A549 treated with CORT108297 at 1 μM for 4 hours (cell line): ENCODE measurements around the gene KLF18. TPM values are rescaled to one million over a fixed set of nuclear protein-coding genes. Genes with fewer than 3 reads are reported as not detected.

Source experiments
- total RNA-seq: library from RNA; stranded (reverse); fragments of 200-300 nt; extraction: Qiagen RNA extraction; gene quantifications from 5 replicates; pipeline ENCODE4 v1.2.3, GENCODE V29; 2022

The KLF18 gene
- 0.02 to 0.03 TPM in 2 of 5 replicates, not detected in the others for total RNA-seq

DNA sequence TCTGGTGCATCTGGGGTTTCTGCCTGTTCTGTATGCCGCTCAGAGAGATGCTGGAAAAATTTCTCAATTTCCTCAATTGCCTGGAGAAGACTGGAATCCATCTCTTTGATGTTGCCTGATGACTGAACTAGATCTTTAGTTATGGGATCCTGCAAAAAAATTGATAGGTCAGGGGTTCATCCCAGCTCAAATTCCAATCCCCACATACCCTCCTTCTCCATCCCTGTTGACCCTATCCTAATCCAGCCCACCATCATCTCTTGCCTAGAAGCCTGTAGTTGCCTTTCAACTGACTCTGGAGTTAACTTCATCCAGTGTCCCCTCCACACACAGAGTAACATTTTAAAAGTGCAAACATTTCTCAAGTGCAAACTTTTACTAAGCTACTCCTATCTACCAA is at the start of gene KLF18:
Gene KLF18, minus strand, starts transcription at position 101 of the 400 bp plus-strand sequence. Its CDS starts 0 bp downstream, at position 101.

DNA sequence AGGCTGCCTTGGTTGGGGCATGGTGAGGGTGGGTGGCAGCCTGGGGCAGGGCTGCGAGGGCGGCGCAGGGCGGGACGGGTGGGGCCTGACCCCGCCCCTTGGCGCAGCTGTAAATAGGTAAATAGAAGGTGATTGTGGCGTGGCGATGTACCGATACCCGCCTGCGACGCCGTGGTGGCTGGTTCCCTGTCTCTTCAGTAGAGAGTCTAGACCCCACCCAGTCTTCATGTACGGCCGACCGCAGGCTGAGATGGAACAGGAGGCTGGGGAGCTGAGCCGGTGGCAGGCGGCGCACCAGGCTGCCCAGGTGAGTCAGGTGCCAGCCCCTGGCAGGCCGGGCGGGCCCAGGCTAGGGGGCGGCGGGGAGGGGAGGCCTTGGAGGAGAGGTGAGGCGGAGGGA is 22.7 kb downstream of the KLF18 start, which contains the start of gene KLF17:
Gene KLF17, plus strand, starts transcription at position 140 of the 400 bp plus-strand sequence. Its CDS starts 87 bp downstream, at position 227.

Other genes with a start within 250 kb of the KLF18 start
- gene ARTN, start 207.8 kb downstream of the KLF18 start, total RNA-seq = 0.15 to 0.27 TPM (median 0.20 TPM) in 5 replicates
- gene IPO13, start 194.7 kb downstream of the KLF18 start, total RNA-seq = 11.6 to 17.0 TPM (median 16.1 TPM) in 5 replicates
- 39.6 to 43.7 TPM (median 41.5 TPM) in 5 replicates for gene DPH2, start 171.6 kb downstream of the KLF18 start, total RNA-seq
- 96.0 to 178 TPM (median 153 TPM) in 5 replicates for gene ATP6V0B, start 166.7 kb downstream of the KLF18 start, total RNA-seq
- gene B4GALT2, start 162.4 kb downstream of the KLF18 start, total RNA-seq = 46.6 to 71.8 TPM (median 68.6 TPM) in 5 replicates
- 5.7 to 8.3 TPM (median 7.8 TPM) in 5 replicates for gene CCDC24, start 150.0 kb downstream of the KLF18 start, total RNA-seq
- gene SLC6A9, start 110.2 kb downstream of the KLF18 start, total RNA-seq = 11.9 to 17.8 TPM (median 17.0 TPM) in 5 replicates
- 0.27 to 0.50 TPM (median 0.34 TPM) in 5 replicates for gene KLF17, start 22.8 kb downstream of the KLF18 start, total RNA-seq
- gene DMAP1, start 71.8 kb upstream of the KLF18 start, total RNA-seq = 19.7 to 21.7 TPM (median 20.4 TPM) in 5 replicates
- 46.5 to 63.9 TPM (median 62.7 TPM) in 5 replicates for gene ERI3, start 213.6 kb upstream of the KLF18 start, total RNA-seq